Memory B cell (primary cell): ENCODE measurements around the gene ABHD5.
A peak's percentile ranks its signal among the peaks of the same experiment; 100 is the strongest.

Experiments used
- ATAC-seq: fragments of 150-1000 bp; cut with Tn5 transposase; 2 replicates; pipeline ENCODE4 v1.10.0; 2021; ENCODE audit warnings: low read depth, mild to moderate bottlenecking, moderate library complexity
- DNase-seq, 2 donors: peaks; one replicate each; pipeline ENCODE4 v3.0.0; 2022; ENCODE audit warnings: low spot score in 2 of 2
- H3K27ac Mint-ChIP-seq: one replicate; pipeline ENCODE4 v1.8.0; 2022; ENCODE audit warnings: mild to moderate bottlenecking, moderate library complexity, mixed read lengths
- H3K27me3 Mint-ChIP-seq: one replicate; pipeline ENCODE4 v1.8.0; 2022; ENCODE audit warnings: mixed read lengths
- H3K36me3 Mint-ChIP-seq: one replicate; pipeline ENCODE4 v1.8.0; 2022; ENCODE audit warnings: mild to moderate bottlenecking, mixed read lengths
- H3K4me1 Mint-ChIP-seq: one replicate; pipeline ENCODE4 v1.8.0; 2022; ENCODE audit warnings: mixed read lengths
- H3K4me3 Mint-ChIP-seq: one replicate; pipeline ENCODE4 v1.8.0; 2022; ENCODE audit warnings: mild to moderate bottlenecking, moderate library complexity, mixed read lengths
- H3K9me3 Mint-ChIP-seq: one replicate; pipeline ENCODE4 v1.8.0; 2022; ENCODE audit warnings: mixed read lengths

Gene ABHD5

GRCh38 chr3:43710607-43711006 is 19.9 kb downstream of the ABHD5 start:
- ATAC-seq, result no peak
- H3K36me3 Mint-ChIP-seq, result peaks cover 17% of the 10 kb centered on the region
- H3K27ac Mint-ChIP-seq, result no peak overlapping the region
- no peaks in the 10 kb centered on the region for H3K27me3 Mint-ChIP-seq
- H3K4me1 Mint-ChIP-seq, result no peaks in the 10 kb centered on the region
- DNase-seq, result no peak
- H3K4me3 Mint-ChIP-seq, result no peak overlapping the region
- no peaks in the 10 kb centered on the region for H3K9me3 Mint-ChIP-seq

- H3K36me3 Mint-ChIP-seq, result peaks cover 21% of the 10 kb centered on the region
- DNase-seq (no peak), ATAC-seq (no peak)
- no peak overlapping the region for H3K4me3 Mint-ChIP-seq
- H3K9me3 Mint-ChIP-seq, result no peaks in the 10 kb centered on the region
- H3K27ac Mint-ChIP-seq, result no peak overlapping the region
- no peaks in the 10 kb centered on the region for H3K27me3 Mint-ChIP-seq
- H3K4me1 Mint-ChIP-seq, result no peaks in the 10 kb centered on the region
These were observed 27.6 kb downstream of the ABHD5 start for GRCh38 chr3:43718296-43718695.

- no peak overlapping the region for H3K4me3 Mint-ChIP-seq
- DNase-seq, result no peak
- H3K27me3 Mint-ChIP-seq, result no peaks in the 10 kb centered on the region
- no peak overlapping the region for H3K27ac Mint-ChIP-seq
- no peaks in the 10 kb centered on the region for H3K4me1 Mint-ChIP-seq
- peaks cover 12% of the 10 kb centered on the region for H3K36me3 Mint-ChIP-seq
- ATAC-seq, result no peak
- H3K9me3 Mint-ChIP-seq, result no peaks in the 10 kb centered on the region
These were observed 32.5 kb downstream of the ABHD5 start for GRCh38 chr3:43723121-43723734.

- DNase-seq (no peak), ATAC-seq (no peak)
- Mint-ChIP-seq H3K4me1 (no peaks in the 10 kb centered on the region), H3K4me3 (no peak overlapping the region), H3K27me3 (no peaks in the 10 kb centered on the region), H3K9me3 (no peaks in the 10 kb centered on the region), H3K36me3 (peaks cover 3% of the 10 kb centered on the region), H3K27ac (no peak overlapping the region)
These were observed 35.8 kb downstream of the ABHD5 start for GRCh38 chr3:43726521-43726920.

- no peaks in the 10 kb centered on the region for H3K9me3 Mint-ChIP-seq
- peaks cover 6% of the 10 kb centered on the region for H3K36me3 Mint-ChIP-seq
- no peak for ATAC-seq
- no peak for DNase-seq
- H3K27me3 Mint-ChIP-seq, result no peaks in the 10 kb centered on the region
- H3K4me3 Mint-ChIP-seq, result no peak overlapping the region
- H3K27ac Mint-ChIP-seq, result no peak overlapping the region
- no peaks in the 10 kb centered on the region for H3K4me1 Mint-ChIP-seq
These were observed 37.2 kb downstream of the ABHD5 start for GRCh38 chr3:43727930-43728329.

GRCh38 chr3:43728476-43728875 is 37.7 kb downstream of the ABHD5 start:
- no peaks in the 10 kb centered on the region for H3K27me3 Mint-ChIP-seq
- H3K9me3 Mint-ChIP-seq, result no peaks in the 10 kb centered on the region
- peak overlapping the region; percentile 43 for H3K27ac Mint-ChIP-seq

GRCh38 chr3:43728947-43729346 is 38.2 kb downstream of the ABHD5 start:
- DNase-seq (no peak), ATAC-seq (no peak)
- peaks cover 6% of the 10 kb centered on the region for H3K36me3 Mint-ChIP-seq
- no peak overlapping the region for H3K4me3 Mint-ChIP-seq
- H3K4me1 Mint-ChIP-seq, result no peaks in the 10 kb centered on the region
- no peaks in the 10 kb centered on the region for H3K27me3 Mint-ChIP-seq
- H3K27ac Mint-ChIP-seq, result peak overlapping the region; percentile 43
- no peaks in the 10 kb centered on the region for H3K9me3 Mint-ChIP-seq

More at GRCh38 chr3:43728476-43728875, 37.7 kb downstream of the ABHD5 start:
- DNase-seq (no peak), ATAC-seq (no peak)
- H3K4me3 Mint-ChIP-seq, result no peak overlapping the region
- peaks cover 6% of the 10 kb centered on the region for H3K36me3 Mint-ChIP-seq
- no peaks in the 10 kb centered on the region for H3K4me1 Mint-ChIP-seq

GRCh38 chr3:43729707-43730414 is 39.1 kb downstream of the ABHD5 start:
- DNase-seq, result no peak
- Mint-ChIP-seq H3K27ac (no peak overlapping the region), H3K4me1 (no peaks in the 10 kb centered on the region), H3K4me3 (no peak overlapping the region), H3K9me3 (no peaks in the 10 kb centered on the region), H3K27me3 (no peaks in the 10 kb centered on the region), H3K36me3 (peaks cover 7% of the 10 kb centered on the region)
- ATAC-seq, result no peak

- Mint-ChIP-seq H3K36me3 (peaks cover 7% of the 10 kb centered on the region), H3K27ac (no peak overlapping the region), H3K9me3 (no peaks in the 10 kb centered on the region), H3K27me3 (no peaks in the 10 kb centered on the region), H3K4me1 (no peaks in the 10 kb centered on the region), H3K4me3 (no peak overlapping the region)
- DNase-seq (no peak), ATAC-seq (no peak)
These were observed 42.1 kb downstream of the ABHD5 start for GRCh38 chr3:43732747-43733425.

- peaks cover 6% of the 10 kb centered on the region for H3K36me3 Mint-ChIP-seq
- DNase-seq, result no peak
- H3K9me3 Mint-ChIP-seq, result no peaks in the 10 kb centered on the region
- no peaks in the 10 kb centered on the region for H3K4me1 Mint-ChIP-seq
- no peak for ATAC-seq
- H3K27me3 Mint-ChIP-seq, result no peaks in the 10 kb centered on the region
- no peak overlapping the region for H3K27ac Mint-ChIP-seq
- H3K4me3 Mint-ChIP-seq, result no peak overlapping the region
These were observed 43.0 kb downstream of the ABHD5 start for GRCh38 chr3:43733459-43734384.

- ATAC-seq (no peak), DNase-seq (no peak)
- Mint-ChIP-seq H3K9me3 (no peaks in the 10 kb centered on the region), H3K27me3 (no peaks in the 10 kb centered on the region), H3K4me1 (no peaks in the 10 kb centered on the region), H3K4me3 (no peak overlapping the region), H3K27ac (no peak overlapping the region), H3K36me3 (peaks cover 6% of the 10 kb centered on the region)
These were observed 43.9 kb downstream of the ABHD5 start for GRCh38 chr3:43734685-43735084.

- peaks cover 6% of the 10 kb centered on the region for H3K36me3 Mint-ChIP-seq
- peaks cover 1% of the 10 kb centered on the region for H3K27me3 Mint-ChIP-seq
- H3K27ac Mint-ChIP-seq, result no peak overlapping the region
- no peak overlapping the region for H3K4me3 Mint-ChIP-seq
- ATAC-seq (no peak), DNase-seq (no peak)
- no peaks in the 10 kb centered on the region for H3K9me3 Mint-ChIP-seq
- no peaks in the 10 kb centered on the region for H3K4me1 Mint-ChIP-seq
These were observed 44.9 kb downstream of the ABHD5 start for GRCh38 chr3:43735618-43736017.

GRCh38 chr3:43736558-43737440 is 46.1 kb downstream of the ABHD5 start:
- no peaks in the 10 kb centered on the region for H3K9me3 Mint-ChIP-seq
- peaks cover 7% of the 10 kb centered on the region for H3K27me3 Mint-ChIP-seq
- DNase-seq, result no peak
- H3K36me3 Mint-ChIP-seq, result peaks cover 6% of the 10 kb centered on the region
- no peak overlapping the region for H3K27ac Mint-ChIP-seq
- no peak for ATAC-seq
- no peak overlapping the region for H3K4me3 Mint-ChIP-seq
- no peaks in the 10 kb centered on the region for H3K4me1 Mint-ChIP-seq
